ENCODE measurements around the gene WFIKKN1.

GRCh38 chr16:590815-591200, 40.0 kb upstream of the WFIKKN1 start:
- TF ChIP-seq CTCF (conservative IDR thresholded peaks at IDR 0.05; ENCODE audit: low read depth in 2 of 2): no peak
- TF ChIP-seq ZNF114 (CRISPR knock-in tag; IDR thresholded peaks at IDR 0.05): no peak
- TF ChIP-seq EZH2 (IDR thresholded peaks at IDR 0.05; ENCODE audit: low read depth, unreplicated experiment): no peak
- TF ChIP-seq REST (IDR thresholded peaks at IDR 0.05; ENCODE audit: unreplicated experiment): no peak
- TF ChIP-seq POLR2AphosphoS5 (IDR thresholded peaks at IDR 0.05; ENCODE audit: low read depth): no peak
- no peak for TF ChIP-seq ETS1 (IDR thresholded peaks at IDR 0.05)
- TF ChIP-seq EZH2phosphoT487 (IDR thresholded peaks at IDR 0.05; ENCODE audit: unreplicated experiment): no peak
- TF ChIP-seq JUNB (IDR thresholded peaks at IDR 0.05; ENCODE audit: unreplicated experiment): no peak

Measured in GM23338 (cell line).